GM23338 (cell line): ENCODE measurements around the gene BLZF1. TPM values are rescaled to one million over a fixed set of nuclear protein-coding genes. Genes with fewer than 3 reads are reported as not detected.

ENCODE experiments used
- ATAC-seq: fragments of 200-7000 bp; cut with Tn5 transposase; 3 replicates; pipeline ENCODE4 v1.9.1; 2020
- DNase-seq: peaks from one replicate; pipeline ENCODE4 v3.0.0-alpha.2; 2015; ENCODE audit warnings: low spot score
- H2AFZ ChIP-seq: fragments of 200-600 bp; sonication (generic); 2 replicates; pipeline ENCODE4 v1.8.0; 2016; ENCODE audit warnings: antibody characterized with exemption, mild to moderate bottlenecking, moderate library complexity
- H3F3A ChIP-seq: fragments of 200-600 bp; sonication (generic); replicated peaks from 2 replicates; pipeline ENCODE4 v1.8.0; 2017; ENCODE audit warnings: antibody characterized with exemption, mixed run types, low read depth
- H3K27ac ChIP-seq: fragments of 200-600 bp; sonication (generic); 2 replicates; pipeline ENCODE4 v1.6.1; 2016; ENCODE audit warnings: low read depth
- H3K27me3 ChIP-seq: fragments of 200-600 bp; sonication (generic); 2 replicates; pipeline ENCODE4 v1.8.0; 2016; ENCODE audit warnings: mild to moderate bottlenecking, mixed run types, moderate library complexity; ENCODE audit not compliant: insufficient read depth
- H3K36me3 ChIP-seq: fragments of 200-600 bp; sonication (generic); 2 replicates; pipeline ENCODE4 v1.8.0; 2016; ENCODE audit warnings: mild to moderate bottlenecking; ENCODE audit not compliant: insufficient read depth
- H3K4me1 ChIP-seq: fragments of 200-600 bp; sonication (generic); 2 replicates; pipeline ENCODE4 v1.8.0; 2016; ENCODE audit warnings: mild to moderate bottlenecking, moderate library complexity; ENCODE audit not compliant: insufficient read depth
- H3K4me2 ChIP-seq: fragments of 200-600 bp; sonication (generic); 2 replicates; pipeline ENCODE4 v1.7.1; 2017; ENCODE audit warnings: mixed run types
- H3K4me3 ChIP-seq: fragments of 200-600 bp; sonication (generic); 2 replicates; pipeline ENCODE4 v1.6.1; 2016; ENCODE audit warnings: mixed run types
- H3K79me2 ChIP-seq: fragments of 200-600 bp; sonication (generic); replicated peaks from 2 replicates; pipeline ENCODE4 v1.8.0; 2017; ENCODE audit warnings: mild to moderate bottlenecking; ENCODE audit not compliant: insufficient read depth
- H3K9me2 ChIP-seq: fragments of 200-600 bp; sonication (generic); 2 replicates; pipeline ENCODE4 v1.8.0; 2017; ENCODE audit not compliant: insufficient read depth
- H4K20me1 ChIP-seq: fragments of 200-600 bp; sonication (generic); replicated peaks from 2 replicates; pipeline ENCODE4 v1.8.0; 2017; ENCODE audit warnings: mild to moderate bottlenecking; ENCODE audit not compliant: insufficient read depth
- H3K27ac Mint-ChIP-seq: 2 replicates; pipeline ENCODE4 v1.8.0; 2020; ENCODE audit warnings: inconsistent platforms, mild to moderate bottlenecking, moderate library complexity, mixed read lengths
- H3K27me3 Mint-ChIP-seq: 3 replicates; pipeline ENCODE4 v1.8.0; 2022; ENCODE audit warnings: low read depth, mild to moderate bottlenecking, moderate library complexity, mixed read lengths, inconsistent platforms; ENCODE audit not compliant: insufficient read depth, poor library complexity
- H3K36me3 Mint-ChIP-seq: 3 replicates; pipeline ENCODE4 v1.8.0; 2021; ENCODE audit warnings: low read depth, mild to moderate bottlenecking, inconsistent platforms, moderate library complexity, mixed read lengths
- H3K4me1 Mint-ChIP-seq: 3 replicates; pipeline ENCODE4 v1.8.0; 2020; ENCODE audit warnings: mild to moderate bottlenecking, inconsistent platforms, mixed read lengths
- H3K4me3 Mint-ChIP-seq: 3 replicates; pipeline ENCODE4 v1.8.0; 2021; ENCODE audit warnings: moderate library complexity, mild to moderate bottlenecking, inconsistent platforms, mixed read lengths
- H3K9me3 Mint-ChIP-seq: 3 replicates; pipeline ENCODE4 v1.8.0; 2020; ENCODE audit warnings: moderate library complexity, mild to moderate bottlenecking, inconsistent platforms, mixed read lengths
- CREB1 ChIP-seq: fragments of 250-450 bp; sonication (Bioruptor Pico); IDR thresholded peaks from 2 replicates; pipeline ENCODE4 v1.5.0; 2020; ENCODE audit warnings: low read depth, mild to moderate bottlenecking, moderate library complexity
- CTCF ChIP-seq, 2 experiments: fragments of 200-600 bp in 1 of 2; sonication (generic) in 1 of 2; conservative IDR thresholded peaks; 2 replicates each; pipeline versions ENCODE4 v1.5.1 to v1.6.1; 2016 to 2017; ENCODE audit warnings: antibody characterized with exemption in 2 of 2, low read depth in 2 of 2, mild to moderate bottlenecking in 2 of 2, moderate library complexity in 1 of 2
- EZH2 ChIP-seq: fragments of 200-600 bp; sonication (generic); IDR thresholded peaks from one replicate; pipeline ENCODE4 v1.8.0; 2017; ENCODE audit warnings: antibody characterized with exemption, mild to moderate bottlenecking, low read depth; ENCODE audit not compliant: unreplicated experiment
- EZH2phosphoT487 ChIP-seq: fragments of 200-600 bp; sonication (generic); IDR thresholded peaks from one replicate; pipeline ENCODE4 v1.8.1; 2018; ENCODE audit warnings: antibody characterized with exemption; ENCODE audit not compliant: unreplicated experiment
- JUNB ChIP-seq: IDR thresholded peaks from one replicate; pipeline ENCODE4 v1.6.1; 2016; ENCODE audit warnings: antibody characterized with exemption; ENCODE audit not compliant: unreplicated experiment
- NANOG ChIP-seq: IDR thresholded peaks from 2 replicates; pipeline ENCODE4 v1.6.1; 2016; ENCODE audit warnings: antibody characterized with exemption, borderline replicate concordance
- POLR2AphosphoS5 ChIP-seq: IDR thresholded peaks from 2 replicates; pipeline ENCODE4 v1.6.1; 2016; ENCODE audit warnings: antibody characterized with exemption, low read depth
- STAT1 ChIP-seq: IDR thresholded peaks from one replicate; pipeline ENCODE4 v1.6.1; 2016; ENCODE audit warnings: antibody characterized with exemption; ENCODE audit not compliant: unreplicated experiment
- ZNF114 ChIP-seq: fragments of 250-450 bp; sonication (Bioruptor Pico); IDR thresholded peaks from 2 replicates; pipeline ENCODE4 v1.5.0; 2020; ENCODE audit warnings: mild to moderate bottlenecking, moderate library complexity
- ZNF331 ChIP-seq: fragments of 250-450 bp; sonication (Bioruptor Pico); IDR thresholded peaks from 2 replicates; pipeline ENCODE4 v1.5.0; 2020; ENCODE audit warnings: low read depth, mild to moderate bottlenecking, moderate library complexity
- polyA plus RNA-seq: library from polyadenylated mRNA; unstranded; fragments of >200 nt; fragmentation: Nextera tagmentation; extraction: Ambion mirVana; gene quantifications from 2 replicates; pipeline ENCODE4 v1.2.1, GENCODE V29; 2016
- total RNA-seq: library from RNA; depleted of rRNA; stranded (reverse); fragments of >200 nt; shearing (Covaris generic); gene quantifications from 2 replicates; pipeline ENCODE4 v1.2.3, GENCODE V29; 2014
- TF ChIP-seq, protein P1 (sequence below): IDR thresholded peaks from one replicate; pipeline ENCODE4 v1.6.1; 2018; ENCODE audit warnings: antibody characterized with exemption; ENCODE audit not compliant: unreplicated experiment
- TF ChIP-seq, protein P2 (sequence below): fragments of 250-450 bp; sonication (Bioruptor Pico); IDR thresholded peaks from 2 replicates; pipeline ENCODE4 v1.5.0; 2020; ENCODE audit warnings: mild to moderate bottlenecking, moderate library complexity
- TF ChIP-seq, protein P3 (sequence below): IDR thresholded peaks from 2 replicates; pipeline ENCODE4 v1.6.1; 2016; ENCODE audit warnings: antibody characterized with exemption

The BLZF1 gene
- total and polyA plus RNA-seq, 2 experiments from 2014 or later = 9.5 to 14.5 TPM

- DNase-seq = peak; percentile 38
- peaks cover 41% of the 10 kb centered on the region; the same call in 1 of the 2 replicates for H3K79me2 ChIP-seq
- H3K4me2 ChIP-seq = peak overlapping the region; percentile 95
- no peaks in the 10 kb centered on the region for H3F3A ChIP-seq
- Mint-ChIP-seq H3K27me3 (no peaks in the 10 kb centered on the region), H3K9me3 (no peaks in the 10 kb centered on the region; the same call in 2 of the 3 replicates), H3K4me3 (no peak overlapping the region), H3K36me3 (peaks cover 6% of the 10 kb centered on the region; the same call in 2 of the 3 replicates), H3K4me1 (no peaks in the 10 kb centered on the region), H3K27ac (no peak overlapping the region)
- ATAC-seq = peak; percentile 22
- TF ChIP-seq CTCF (conservative IDR thresholded peaks at IDR 0.05; ENCODE audit: low read depth in 2 of 2) (no peak), NANOG (no peak), CREB1 (no peak), EZH2phosphoT487 (no peak), ZNF331 (no peak), EZH2 (no peak), ZNF114 (CRISPR knock-in tag) (no peak), STAT1 (no peak), POLR2AphosphoS5 (no peak), JUNB (no peak)
- TF ChIP-seq, protein P1, sequence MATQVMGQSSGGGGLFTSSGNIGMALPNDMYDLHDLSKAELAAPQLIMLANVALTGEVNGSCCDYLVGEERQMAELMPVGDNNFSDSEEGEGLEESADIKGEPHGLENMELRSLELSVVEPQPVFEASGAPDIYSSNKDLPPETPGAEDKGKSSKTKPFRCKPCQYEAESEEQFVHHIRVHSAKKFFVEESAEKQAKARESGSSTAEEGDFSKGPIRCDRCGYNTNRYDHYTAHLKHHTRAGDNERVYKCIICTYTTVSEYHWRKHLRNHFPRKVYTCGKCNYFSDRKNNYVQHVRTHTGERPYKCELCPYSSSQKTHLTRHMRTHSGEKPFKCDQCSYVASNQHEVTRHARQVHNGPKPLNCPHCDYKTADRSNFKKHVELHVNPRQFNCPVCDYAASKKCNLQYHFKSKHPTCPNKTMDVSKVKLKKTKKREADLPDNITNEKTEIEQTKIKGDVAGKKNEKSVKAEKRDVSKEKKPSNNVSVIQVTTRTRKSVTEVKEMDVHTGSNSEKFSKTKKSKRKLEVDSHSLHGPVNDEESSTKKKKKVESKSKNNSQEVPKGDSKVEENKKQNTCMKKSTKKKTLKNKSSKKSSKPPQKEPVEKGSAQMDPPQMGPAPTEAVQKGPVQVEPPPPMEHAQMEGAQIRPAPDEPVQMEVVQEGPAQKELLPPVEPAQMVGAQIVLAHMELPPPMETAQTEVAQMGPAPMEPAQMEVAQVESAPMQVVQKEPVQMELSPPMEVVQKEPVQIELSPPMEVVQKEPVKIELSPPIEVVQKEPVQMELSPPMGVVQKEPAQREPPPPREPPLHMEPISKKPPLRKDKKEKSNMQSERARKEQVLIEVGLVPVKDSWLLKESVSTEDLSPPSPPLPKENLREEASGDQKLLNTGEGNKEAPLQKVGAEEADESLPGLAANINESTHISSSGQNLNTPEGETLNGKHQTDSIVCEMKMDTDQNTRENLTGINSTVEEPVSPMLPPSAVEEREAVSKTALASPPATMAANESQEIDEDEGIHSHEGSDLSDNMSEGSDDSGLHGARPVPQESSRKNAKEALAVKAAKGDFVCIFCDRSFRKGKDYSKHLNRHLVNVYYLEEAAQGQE = no peak
- TF ChIP-seq, protein P2, sequence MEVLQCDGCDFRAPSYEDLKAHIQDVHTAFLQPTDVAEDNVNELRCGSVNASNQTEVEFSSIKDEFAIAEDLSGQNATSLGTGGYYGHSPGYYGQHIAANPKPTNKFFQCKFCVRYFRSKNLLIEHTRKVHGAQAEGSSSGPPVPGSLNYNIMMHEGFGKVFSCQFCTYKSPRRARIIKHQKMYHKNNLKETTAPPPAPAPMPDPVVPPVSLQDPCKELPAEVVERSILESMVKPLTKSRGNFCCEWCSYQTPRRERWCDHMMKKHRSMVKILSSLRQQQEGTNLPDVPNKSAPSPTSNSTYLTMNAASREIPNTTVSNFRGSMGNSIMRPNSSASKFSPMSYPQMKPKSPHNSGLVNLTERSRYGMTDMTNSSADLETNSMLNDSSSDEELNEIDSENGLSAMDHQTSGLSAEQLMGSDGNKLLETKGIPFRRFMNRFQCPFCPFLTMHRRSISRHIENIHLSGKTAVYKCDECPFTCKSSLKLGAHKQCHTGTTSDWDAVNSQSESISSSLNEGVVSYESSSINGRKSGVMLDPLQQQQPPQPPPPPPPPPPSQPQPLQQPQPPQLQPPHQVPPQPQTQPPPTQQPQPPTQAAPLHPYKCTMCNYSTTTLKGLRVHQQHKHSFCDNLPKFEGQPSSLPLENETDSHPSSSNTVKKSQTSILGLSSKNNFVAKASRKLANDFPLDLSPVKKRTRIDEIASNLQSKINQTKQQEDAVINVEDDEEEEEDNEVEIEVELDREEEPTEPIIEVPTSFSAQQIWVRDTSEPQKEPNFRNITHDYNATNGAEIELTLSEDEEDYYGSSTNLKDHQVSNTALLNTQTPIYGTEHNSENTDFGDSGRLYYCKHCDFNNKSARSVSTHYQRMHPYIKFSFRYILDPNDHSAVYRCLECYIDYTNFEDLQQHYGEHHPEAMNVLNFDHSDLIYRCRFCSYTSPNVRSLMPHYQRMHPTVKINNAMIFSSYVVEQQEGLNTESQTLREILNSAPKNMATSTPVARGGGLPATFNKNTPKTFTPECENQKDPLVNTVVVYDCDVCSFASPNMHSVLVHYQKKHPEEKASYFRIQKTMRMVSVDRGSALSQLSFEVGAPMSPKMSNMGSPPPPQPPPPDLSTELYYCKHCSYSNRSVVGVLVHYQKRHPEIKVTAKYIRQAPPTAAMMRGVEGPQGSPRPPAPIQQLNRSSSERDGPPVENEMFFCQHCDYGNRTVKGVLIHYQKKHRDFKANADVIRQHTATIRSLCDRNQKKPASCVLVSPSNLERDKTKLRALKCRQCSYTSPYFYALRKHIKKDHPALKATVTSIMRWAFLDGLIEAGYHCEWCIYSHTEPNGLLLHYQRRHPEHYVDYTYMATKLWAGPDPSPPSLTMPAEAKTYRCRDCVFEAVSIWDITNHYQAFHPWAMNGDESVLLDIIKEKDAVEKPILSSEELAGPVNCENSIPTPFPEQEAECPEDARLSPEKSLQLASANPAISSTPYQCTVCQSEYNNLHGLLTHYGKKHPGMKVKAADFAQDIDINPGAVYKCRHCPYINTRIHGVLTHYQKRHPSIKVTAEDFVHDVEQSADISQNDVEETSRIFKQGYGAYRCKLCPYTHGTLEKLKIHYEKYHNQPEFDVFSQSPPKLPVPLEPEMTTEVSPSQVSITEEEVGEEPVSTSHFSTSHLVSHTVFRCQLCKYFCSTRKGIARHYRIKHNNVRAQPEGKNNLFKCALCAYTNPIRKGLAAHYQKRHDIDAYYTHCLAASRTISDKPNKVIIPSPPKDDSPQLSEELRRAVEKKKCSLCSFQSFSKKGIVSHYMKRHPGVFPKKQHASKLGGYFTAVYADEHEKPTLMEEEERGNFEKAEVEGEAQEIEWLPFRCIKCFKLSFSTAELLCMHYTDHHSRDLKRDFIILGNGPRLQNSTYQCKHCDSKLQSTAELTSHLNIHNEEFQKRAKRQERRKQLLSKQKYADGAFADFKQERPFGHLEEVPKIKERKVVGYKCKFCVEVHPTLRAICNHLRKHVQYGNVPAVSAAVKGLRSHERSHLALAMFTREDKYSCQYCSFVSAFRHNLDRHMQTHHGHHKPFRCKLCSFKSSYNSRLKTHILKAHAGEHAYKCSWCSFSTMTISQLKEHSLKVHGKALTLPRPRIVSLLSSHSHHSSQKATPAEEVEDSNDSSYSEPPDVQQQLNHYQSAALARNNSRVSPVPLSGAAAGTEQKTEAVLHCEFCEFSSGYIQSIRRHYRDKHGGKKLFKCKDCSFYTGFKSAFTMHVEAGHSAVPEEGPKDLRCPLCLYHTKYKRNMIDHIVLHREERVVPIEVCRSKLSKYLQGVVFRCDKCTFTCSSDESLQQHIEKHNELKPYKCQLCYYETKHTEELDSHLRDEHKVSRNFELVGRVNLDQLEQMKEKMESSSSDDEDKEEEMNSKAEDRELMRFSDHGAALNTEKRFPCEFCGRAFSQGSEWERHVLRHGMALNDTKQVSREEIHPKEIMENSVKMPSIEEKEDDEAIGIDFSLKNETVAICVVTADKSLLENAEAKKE (CRISPR knock-in tag) = no peak
- TF ChIP-seq, protein P3, sequence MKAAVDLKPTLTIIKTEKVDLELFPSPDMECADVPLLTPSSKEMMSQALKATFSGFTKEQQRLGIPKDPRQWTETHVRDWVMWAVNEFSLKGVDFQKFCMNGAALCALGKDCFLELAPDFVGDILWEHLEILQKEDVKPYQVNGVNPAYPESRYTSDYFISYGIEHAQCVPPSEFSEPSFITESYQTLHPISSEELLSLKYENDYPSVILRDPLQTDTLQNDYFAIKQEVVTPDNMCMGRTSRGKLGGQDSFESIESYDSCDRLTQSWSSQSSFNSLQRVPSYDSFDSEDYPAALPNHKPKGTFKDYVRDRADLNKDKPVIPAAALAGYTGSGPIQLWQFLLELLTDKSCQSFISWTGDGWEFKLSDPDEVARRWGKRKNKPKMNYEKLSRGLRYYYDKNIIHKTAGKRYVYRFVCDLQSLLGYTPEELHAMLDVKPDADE = no peak
- no peaks in the 10 kb centered on the region for H4K20me1 ChIP-seq
- no peak overlapping the region for H3K27ac ChIP-seq
- H3K27me3 ChIP-seq = no peaks in the 10 kb centered on the region
- peaks cover 18% of the 10 kb centered on the region for H3K4me1 ChIP-seq
- H3K36me3 ChIP-seq = peaks cover 4% of the 10 kb centered on the region; the same call in 1 of the 2 replicates
- H3K9me2 ChIP-seq = no peaks in the 10 kb centered on the region
- peak overlapping the region; percentile 61 for H2AFZ ChIP-seq
- peak overlapping the region; percentile 60 for H3K4me3 ChIP-seq
Measured at GRCh38 chr1:169368406-169368769, 393 bp downstream of the BLZF1 start.
